GM12878 (cell line): ENCODE data around the gene C20orf96. TPM values are rescaled to one million over a fixed set of nuclear protein-coding genes. Genes with fewer than 3 reads are reported as not detected.

Source experiments
- ATAC-seq: fragments of 200-7000 bp; cut with Tn5 transposase; 3 replicates; pipeline ENCODE4 v1.9.1; 2020; ENCODE audit warnings: mild to moderate bottlenecking, moderate library complexity
- BruUV-seq: library from RNA; stranded (reverse); fragments of 400-500 nt; replicated peaks from 2 replicates; lab custom pipeline; 2021; lab: Mats Ljungman, UMichigan
- CTCF ChIA-PET: fragments of 300-600 bp; sonication (Branson Sonifier 250); formaldehyde crosslinking; extraction: SDS; loops from one replicate; lab custom pipeline; 2021; ENCODE audit warnings: inconsistent platforms; lab: Yijun Ruan, JAX
- POLR2A ChIA-PET: fragments of 350-600 bp; formaldehyde crosslinking; extraction: SDS; loops from one replicate; lab custom pipeline; 2021; ENCODE audit warnings: inconsistent platforms; lab: Charles Lee
- RAD21 ChIA-PET: fragments of 300-600 bp; sonication (Branson Sonifier 250); formaldehyde crosslinking; loops from one replicate; lab custom pipeline; 2023; ENCODE audit warnings: antibody characterized with exemption; ENCODE audit not compliant: unreplicated experiment; lab: Charles Lee
- SMC1A ChIA-PET: fragments of 300-600 bp; sonication (Branson Sonifier 250); formaldehyde crosslinking; loops from one replicate; lab custom pipeline; 2023; ENCODE audit not compliant: unreplicated experiment, uncharacterized antibody; lab: Charles Lee
- DNase-seq: peaks from one replicate; pipeline ENCODE4 v3.0.0-alpha.2; 2011; ENCODE audit warnings: low read depth, low spot score
- FAIRE-seq: peaks from 3 replicates; lab custom pipeline; 2011; peaks lifted over from hg19 to GRCh38; lab: Jason Lieb, UNC
- H2AFZ ChIP-seq: 2 replicates; pipeline ENCODE4 v1.6.0; 2011; ENCODE audit warnings: low read depth, low read length, control low read depth; ENCODE audit not compliant: control insufficient read depth
- H3K27ac ChIP-seq: 2 replicates; pipeline ENCODE4 v1.5.1; 2011; ENCODE audit warnings: control low read depth; ENCODE audit not compliant: control insufficient read depth, insufficient read depth
- H3K27me3 ChIP-seq, 2 experiments: replicated peaks in 1 of 2; 2 replicates each; pipeline versions ENCODE4 v1.6.0 to v1.6.1; 2011; ENCODE audit warnings: low read length in 1 of 2; ENCODE audit not compliant: control insufficient read depth in 2 of 2, insufficient read depth in 2 of 2
- H3K36me3 ChIP-seq, 2 experiments: 2 replicates each; pipeline ENCODE4 v1.5.1; 2011; ENCODE audit warnings: low read length in 1 of 2; ENCODE audit not compliant: control insufficient read depth in 2 of 2, insufficient read depth in 2 of 2
- H3K4me1 ChIP-seq: 2 replicates; pipeline ENCODE4 v1.6.1; 2011; ENCODE audit warnings: mild to moderate bottlenecking, low read length, moderate library complexity, mixed read lengths; ENCODE audit not compliant: control insufficient read depth, insufficient read depth
- H3K4me2 ChIP-seq: 2 replicates; pipeline ENCODE4 v1.6.0; 2011; ENCODE audit warnings: control low read depth; ENCODE audit not compliant: control insufficient read depth, insufficient read depth
- H3K4me3 ChIP-seq: fragments of 200-600 bp; sonication (generic); 2 replicates; pipeline ENCODE4 v1.5.1; 2016
- H3K79me2 ChIP-seq: 2 replicates; pipeline ENCODE4 v1.6.0; 2011; ENCODE audit warnings: low read length; ENCODE audit not compliant: control insufficient read depth, insufficient read depth
- H3K9ac ChIP-seq: 2 replicates; pipeline ENCODE4 v1.8.0; 2011; ENCODE audit warnings: low read length, control low read depth, mixed read lengths; ENCODE audit not compliant: control insufficient read depth, insufficient read depth
- H3K9me3 ChIP-seq: replicated peaks from 3 replicates; pipeline ENCODE4 v1.5.1; 2011; ENCODE audit warnings: mild to moderate bottlenecking, low read length; ENCODE audit not compliant: control insufficient read depth, insufficient read depth
- H4K20me1 ChIP-seq: 2 replicates; pipeline ENCODE4 v1.6.0; 2011; ENCODE audit not compliant: control insufficient read depth, insufficient read depth
- DPF2 ChIP-seq: fragments of 450-650 bp; IDR thresholded peaks from 2 replicates; pipeline ENCODE4 v1.6.1; 2017; ENCODE audit warnings: mild to moderate bottlenecking
- IKZF2 ChIP-seq, 2 experiments: fragments of 450-650 bp; IDR thresholded peaks; 2 replicates each; pipeline ENCODE4 v1.6.1; 2017; ENCODE audit warnings: mild to moderate bottlenecking in 2 of 2, moderate library complexity in 2 of 2
- IRF3 ChIP-seq: fragments of 450-650 bp; IDR thresholded peaks from 2 replicates; pipeline ENCODE4 v1.6.1; 2014; ENCODE audit warnings: mild to moderate bottlenecking
- JUND ChIP-seq: IDR thresholded peaks from 2 replicates; pipeline ENCODE4 v1.6.1; 2012; ENCODE audit warnings: low read depth, mild to moderate bottlenecking, low read length, improper control_type of control experiment, moderate library complexity
- PKNOX1 ChIP-seq: fragments of 450-650 bp; IDR thresholded peaks from 2 replicates; pipeline ENCODE4 v1.6.1; 2016; ENCODE audit warnings: mild to moderate bottlenecking
- RCOR1 ChIP-seq: conservative IDR thresholded peaks from 2 replicates; pipeline ENCODE4 v1.6.1; 2012; ENCODE audit warnings: low read depth, low read length, improper control_type of control experiment
- RELB ChIP-seq: fragments of 450-650 bp; IDR thresholded peaks from 2 replicates; pipeline ENCODE4 v1.6.1; 2017; ENCODE audit warnings: low read depth, mild to moderate bottlenecking, moderate library complexity
- RUNX3 ChIP-seq: IDR thresholded peaks from 2 replicates; pipeline ENCODE4 v1.6.1; 2012; ENCODE audit warnings: low read length, inconsistent platforms
- SMC3 ChIP-seq: IDR thresholded peaks from 2 replicates; pipeline ENCODE4 v1.6.1; 2011; ENCODE audit warnings: low read length, improper control_type of control experiment, borderline replicate concordance
- SPI1 ChIP-seq: IDR thresholded peaks from 2 replicates; pipeline ENCODE4 v1.6.1; 2011; ENCODE audit warnings: low read depth, mild to moderate bottlenecking, low read length, moderate library complexity, borderline replicate concordance; ENCODE audit not compliant: insufficient read depth
- WGBS: methylation state at CpG from one replicate; pipeline ENCODE4 v1.1.6; 2016; ENCODE audit warnings: low lambda C conversion rate; ENCODE audit not compliant: insufficient replicate concordance, insufficient coverage; ENCODE audit errors: missing lambda C conversion rate; 5-methylcytosine and 5-hydroxymethylcytosine counted together
- in situ Hi-C: fragments of 300-500 bp; cut with MboI; formaldehyde crosslinking; loops from 9 replicates; pipeline ENCODE4 v1.14.3; 2018; ENCODE audit warnings: mixed read lengths
- intact Hi-C: fragments of 100-400 bp; cut with micrococcal nuclease; formaldehyde crosslinking; loops from one replicate; pipeline ENCODE4 v1.14.2; 2022; ENCODE audit not compliant: unreplicated experiment
- polyA plus RNA-seq, 11 experiments: library from polyadenylated mRNA; depleted of rRNA in 4 of 11; unstranded in 6 of 11; stranded (reverse) in 5 of 11; fragments of >200 nt; fragmentation: Nextera tagmentation in 4 of 11; fragmentation: Illumina TruSeq in 1 of 11; extraction: Ambion mirVana in 4 of 11; extraction: Trizol in 1 of 11; gene quantifications; 1 replicate in 1 of 11; 2 replicates in 10 of 11; pipeline versions ENCODE4 v1.2.1 to v1.2.3, GENCODE V29; 2011 to 2016; ENCODE audit warnings: inconsistent platforms in 2 of 11, missing spikeins in 2 of 11, low read depth in 1 of 11
- total RNA-seq, 4 experiments: library from RNA; depleted of rRNA in 3 of 4; stranded (reverse); fragments of >200 nt in 3 of 4; fragmentation: Illumina TruSeq in 1 of 4; extraction: Trizol in 1 of 4; gene quantifications; 2 replicates each; pipeline versions ENCODE4 v1.2.1 to v1.2.3, GENCODE V29; 2013 to 2021

C20orf96 gene
- total and polyA plus RNA-seq, 10 of the 15 experiments (the other 5 are each of a cell fraction or from before 2014, with no cell fraction given) = 1.4 to 8.6 (median 5.9) TPM

GRCh38 chr20:300345-300990, 9.9 kb upstream of the C20orf96 start:
- intact Hi-C loops = no loop called here
- H3K36me3 ChIP-seq = no peaks in the 10 kb centered on the region; a peak in 2 of 4 replicates
- H4K20me1 ChIP-seq = peaks cover 4% of the 10 kb centered on the region
- ATAC-seq = peak; percentile 10; the same call in 1 of the 3 replicates
- H3K4me3 ChIP-seq = peak overlapping the region; percentile 94
- ChIA-PET POLR2A (interaction anchor here (0.6 to 3.4 kb wide), 3 partner anchors 11 to 39 kb away, joined by 3 to 30 read pairs (median 3); partner anchors contain the start of gene SOX12), CTCF (interaction anchor here (2.1 to 3.2 kb wide), 5 partner anchors 8 to 30 kb away, joined by 7 to 15 read pairs (median 12); partner anchors contain the start of gene SOX12), SMC1A (interaction anchor here (0.6 to 1.9 kb wide), 3 partner anchors 10 to 103 kb away, joined by 3 to 6 read pairs (median 6); partner anchors contain the start of gene SOX12), RAD21 (no interaction called here)
- BruUV-seq = no TSS peak
- H3K27me3 ChIP-seq = no peaks in the 10 kb centered on the region
- no peaks in the 10 kb centered on the region; the same call in 2 of the 3 replicates for H3K9me3 ChIP-seq
- WGBS = 60% methylated on average over 10 of the region's 10 CpGs
- peaks cover 27% of the 10 kb centered on the region for H3K4me1 ChIP-seq
- TF ChIP-seq IRF3 = no peak
- peak; percentile 80 for TF ChIP-seq PKNOX1
- peak; percentile 92 for TF ChIP-seq SPI1
- no peak for TF ChIP-seq JUND
- 0 out of 2 replicates have a peak, but pooled peaks have one; percentile 35 for TF ChIP-seq RCOR1
- TF ChIP-seq DPF2 = peak; percentile 37; the same call in 1 of the 2 replicates
- TF ChIP-seq SMC3 = no peak
- 0 out of 2 replicates have a peak, but pooled peaks have one; percentile 8 for TF ChIP-seq RUNX3
- TF ChIP-seq RELB = peak; percentile 46; the same call in 1 of the 2 replicates
- peak; percentile 13 to 30; a peak in 1 of 4 replicates for TF ChIP-seq IKZF2 (IDR thresholded peaks at IDR 0.05)
- in situ Hi-C loops = no loop called here
- DNase-seq = no peak
- H3K4me2 ChIP-seq = peak overlapping the region; percentile 92
- H2AFZ ChIP-seq = no peak overlapping the region
- peaks cover 45% of the 10 kb centered on the region for H3K79me2 ChIP-seq
- H3K9ac ChIP-seq = no peak overlapping the region
- no peak overlapping the region for H3K27ac ChIP-seq
- FAIRE-seq = no peak
